SK-N-SH treated with all-trans-retinoic acid at 6 μM for 48 hours (cell line): ENCODE measurements around the gene SIX2.

Experiments used
- ISL1 ChIP-seq: fragments of 250-450 bp; sonication (Bioruptor Pico); IDR thresholded peaks from 2 replicates; pipeline ENCODE4 v2.1.2; 2022; ENCODE audit warnings: mild to moderate bottlenecking, moderate library complexity
- RARB ChIP-seq: fragments of 250-450 bp; sonication (Bioruptor Pico); IDR thresholded peaks from 2 replicates; pipeline ENCODE4 v1.8.0; 2021; ENCODE audit warnings: mild to moderate bottlenecking, moderate library complexity
- TOX ChIP-seq: fragments of 250-450 bp; sonication (Bioruptor Pico); IDR thresholded peaks from 2 replicates; pipeline ENCODE4 v1.8.0; 2021; ENCODE audit warnings: mild to moderate bottlenecking, moderate library complexity, borderline replicate concordance
- ZFP30 ChIP-seq: fragments of 450-650 bp; formaldehyde crosslinking; IDR thresholded peaks from 2 replicates; pipeline ENCODE4 v1.5.0; 2022; ENCODE audit warnings: mild to moderate bottlenecking, moderate library complexity
- ZNF8 ChIP-seq: fragments of 450-650 bp; formaldehyde crosslinking; IDR thresholded peaks from 2 replicates; pipeline ENCODE4 v1.5.0; 2020; ENCODE audit warnings: mild to moderate bottlenecking, moderate library complexity
- TF ChIP-seq, protein P1 (sequence below): fragments of 250-450 bp; sonication (Bioruptor Pico); IDR thresholded peaks from 2 replicates; pipeline ENCODE4 v1.8.0; 2020; ENCODE audit warnings: mild to moderate bottlenecking, moderate library complexity, borderline replicate concordance
- TF ChIP-seq, protein P2 (sequence below): fragments of 250-450 bp; sonication (Bioruptor Pico); IDR thresholded peaks from 2 replicates; pipeline ENCODE4 v1.8.0; 2021; ENCODE audit warnings: low read depth, mild to moderate bottlenecking, moderate library complexity, borderline replicate concordance

- TF ChIP-seq RARB (CRISPR knock-in tag) (no peak), ZNF8 (no peak), TOX (no peak), ZFP30 (CRISPR knock-in tag) (no peak), ISL1 (CRISPR knock-in tag) (no peak)
- TF ChIP-seq, protein P1, sequence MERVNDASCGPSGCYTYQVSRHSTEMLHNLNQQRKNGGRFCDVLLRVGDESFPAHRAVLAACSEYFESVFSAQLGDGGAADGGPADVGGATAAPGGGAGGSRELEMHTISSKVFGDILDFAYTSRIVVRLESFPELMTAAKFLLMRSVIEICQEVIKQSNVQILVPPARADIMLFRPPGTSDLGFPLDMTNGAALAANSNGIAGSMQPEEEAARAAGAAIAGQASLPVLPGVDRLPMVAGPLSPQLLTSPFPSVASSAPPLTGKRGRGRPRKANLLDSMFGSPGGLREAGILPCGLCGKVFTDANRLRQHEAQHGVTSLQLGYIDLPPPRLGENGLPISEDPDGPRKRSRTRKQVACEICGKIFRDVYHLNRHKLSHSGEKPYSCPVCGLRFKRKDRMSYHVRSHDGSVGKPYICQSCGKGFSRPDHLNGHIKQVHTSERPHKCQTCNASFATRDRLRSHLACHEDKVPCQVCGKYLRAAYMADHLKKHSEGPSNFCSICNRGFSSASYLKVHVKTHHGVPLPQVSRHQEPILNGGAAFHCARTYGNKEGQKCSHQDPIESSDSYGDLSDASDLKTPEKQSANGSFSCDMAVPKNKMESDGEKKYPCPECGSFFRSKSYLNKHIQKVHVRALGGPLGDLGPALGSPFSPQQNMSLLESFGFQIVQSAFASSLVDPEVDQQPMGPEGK (CRISPR knock-in tag): no peak
- TF ChIP-seq, protein P2, sequence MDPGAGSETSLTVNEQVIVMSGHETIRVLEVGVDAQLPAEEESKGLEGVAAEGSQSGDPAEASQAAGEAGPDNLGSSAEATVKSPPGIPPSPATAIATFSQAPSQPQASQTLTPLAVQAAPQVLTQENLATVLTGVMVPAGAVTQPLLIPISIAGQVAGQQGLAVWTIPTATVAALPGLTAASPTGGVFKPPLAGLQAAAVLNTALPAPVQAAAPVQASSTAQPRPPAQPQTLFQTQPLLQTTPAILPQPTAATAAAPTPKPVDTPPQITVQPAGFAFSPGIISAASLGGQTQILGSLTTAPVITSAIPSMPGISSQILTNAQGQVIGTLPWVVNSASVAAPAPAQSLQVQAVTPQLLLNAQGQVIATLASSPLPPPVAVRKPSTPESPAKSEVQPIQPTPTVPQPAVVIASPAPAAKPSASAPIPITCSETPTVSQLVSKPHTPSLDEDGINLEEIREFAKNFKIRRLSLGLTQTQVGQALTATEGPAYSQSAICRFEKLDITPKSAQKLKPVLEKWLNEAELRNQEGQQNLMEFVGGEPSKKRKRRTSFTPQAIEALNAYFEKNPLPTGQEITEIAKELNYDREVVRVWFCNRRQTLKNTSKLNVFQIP: no peak
These were observed 5.6 kb upstream of the SIX2 start for GRCh38 chr2:45014831-45015230.
